GM21717 (cell line): ENCODE measurements around the gene CD80.
A peak's percentile ranks its signal among the peaks of the same experiment; 100 is the strongest.
"Not testable (repeated sequence)": the region's sequence is repeated elsewhere in the genome, so short reads cannot be mapped to it uniquely, and the experiment has no call there.

Experiments
- ATAC-seq: cut with Tn5 transposase; IDR thresholded peaks from one replicate; pipeline ENCODE4 v1.9.1; 2021; ENCODE audit warnings: mild to moderate bottlenecking, moderate library complexity; ENCODE audit not compliant: unreplicated experiment

The CD80 gene

DNA sequence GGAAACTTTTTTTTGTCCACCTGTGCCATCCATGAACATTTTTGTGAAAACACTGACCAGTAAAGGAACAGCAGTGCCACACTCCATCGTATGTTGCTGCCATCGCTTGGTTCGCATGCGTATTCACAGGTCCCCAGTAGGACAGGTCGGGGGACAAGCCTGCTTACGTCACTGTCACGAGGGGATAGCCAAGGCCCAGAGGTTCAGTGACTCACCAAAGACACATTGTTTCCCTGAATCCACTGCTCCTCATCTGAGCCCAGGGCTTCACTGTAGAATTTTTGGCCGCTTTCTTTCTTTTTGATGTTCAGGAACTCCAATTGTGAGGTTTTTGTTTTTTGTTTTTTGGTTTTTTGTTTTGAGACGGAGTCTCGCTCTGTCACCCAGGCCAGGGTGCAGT, 25.8 kb upstream of the CD80 start:
- no peak for ATAC-seq

DNA sequence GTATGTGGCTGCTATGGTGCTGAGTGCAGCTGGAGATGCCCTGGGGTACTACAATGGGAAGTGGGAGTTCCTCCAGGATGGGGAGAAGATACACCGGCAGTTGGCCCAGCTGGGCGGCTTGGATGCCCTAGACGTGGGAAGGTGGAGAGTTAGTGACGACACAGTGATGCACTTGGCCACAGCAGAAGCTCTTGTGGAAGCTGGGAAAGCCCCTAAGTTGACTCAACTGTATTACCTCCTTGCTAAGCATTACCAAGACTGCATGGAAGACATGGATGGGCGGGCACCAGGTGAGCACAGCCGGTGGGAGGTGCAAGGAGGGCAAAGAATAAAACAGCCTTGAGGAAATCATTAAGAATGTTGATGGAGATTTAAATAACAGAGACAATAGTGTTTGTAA, 22.8 kb upstream of the CD80 start:
- ATAC-seq, result peak; percentile 54

DNA sequence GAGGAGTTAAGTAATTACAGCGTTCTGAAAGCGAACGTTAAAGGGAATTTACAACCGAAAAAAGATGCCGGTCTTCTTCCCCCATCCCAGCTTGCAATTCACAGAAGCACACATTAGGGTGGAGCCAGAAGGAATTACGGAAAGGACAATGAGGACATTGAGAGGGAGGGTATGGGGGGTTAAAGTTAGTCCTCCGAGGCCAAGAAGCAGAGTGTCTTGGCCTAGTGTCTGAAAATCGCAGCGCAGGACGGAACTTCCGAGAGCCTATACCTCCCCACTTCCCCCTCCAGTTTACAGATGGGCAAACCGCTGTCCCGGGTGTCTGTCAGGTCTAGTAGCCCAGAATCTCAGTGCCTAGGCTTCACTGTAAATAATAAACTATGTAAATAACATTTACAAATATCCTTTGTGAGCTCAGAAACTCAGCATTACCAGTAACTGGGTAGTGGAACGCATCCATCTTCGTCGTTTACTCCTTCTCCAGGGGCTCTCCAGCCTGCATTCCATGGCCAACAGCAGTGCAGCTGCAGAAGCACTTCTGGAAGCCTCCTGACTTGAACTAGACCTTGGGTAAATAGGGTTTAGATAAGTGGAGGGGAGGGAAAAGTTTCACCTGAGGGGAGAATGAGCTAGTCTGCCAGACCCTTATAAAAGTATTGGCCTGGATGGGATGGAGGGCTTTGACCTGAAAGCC, 20.8 kb upstream of the CD80 start:
- peak; percentile 59 for ATAC-seq

DNA sequence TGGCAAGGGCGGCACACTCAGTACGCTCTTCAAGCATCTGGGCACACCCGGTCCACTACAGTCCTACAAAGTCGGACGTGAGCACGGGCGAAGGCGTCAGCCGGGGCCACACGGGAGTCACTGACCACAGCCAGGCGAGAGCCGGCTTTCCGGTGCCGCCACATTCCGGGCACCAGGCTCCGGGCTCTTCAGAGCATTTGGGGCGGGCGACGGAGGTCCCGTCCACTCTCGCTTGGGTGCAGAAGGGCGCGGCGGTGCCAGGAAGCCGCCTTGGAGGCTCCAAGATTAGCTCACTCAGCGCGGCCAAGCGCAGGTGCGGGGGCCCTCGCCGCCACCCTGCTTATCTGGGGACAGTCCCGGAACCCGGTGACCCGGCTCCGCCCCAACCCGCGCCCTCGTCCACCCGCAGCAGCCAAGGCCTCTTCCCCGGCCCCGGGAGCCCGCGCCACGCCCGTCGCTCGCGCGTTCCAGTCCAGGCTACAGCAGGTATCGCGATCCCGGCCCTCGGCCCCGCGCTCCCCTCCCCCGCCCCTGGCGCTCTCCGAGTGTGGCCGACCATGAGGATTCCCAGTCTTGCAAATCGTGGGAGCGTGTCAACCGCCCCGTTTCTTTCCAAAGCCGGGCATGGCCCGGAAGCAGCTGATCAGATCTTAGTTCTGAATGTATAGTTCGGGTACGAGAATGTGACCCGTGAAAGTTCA, 20.1 kb upstream of the CD80 start, which contains the start of gene ADPRH:
TSS of gene ADPRH (plus strand) at position 127 of the 701 bp plus-strand sequence. CDS start 2,678 bp downstream, outside the sequence.
- ATAC-seq, result peak; percentile 55

DNA sequence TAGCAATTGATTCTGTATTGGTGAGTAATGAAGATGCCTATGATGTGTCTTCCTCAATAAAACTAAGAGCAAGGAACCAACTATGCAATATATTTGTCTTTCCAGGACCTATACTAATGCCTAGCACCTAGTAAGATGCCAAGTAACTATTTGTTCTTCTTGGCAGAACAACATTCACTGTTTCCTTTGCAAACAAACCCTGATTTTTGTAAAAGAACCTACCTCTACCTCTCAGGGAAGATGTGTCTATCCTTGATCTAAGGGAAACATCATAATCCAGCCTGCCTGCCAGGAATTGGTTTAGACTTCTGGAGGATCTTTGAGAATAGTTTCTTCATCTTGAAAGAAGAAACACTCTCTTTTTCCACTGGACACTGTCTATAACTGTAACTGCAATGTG, 16.1 kb upstream of the CD80 start:
- no peak for ATAC-seq

DNA sequence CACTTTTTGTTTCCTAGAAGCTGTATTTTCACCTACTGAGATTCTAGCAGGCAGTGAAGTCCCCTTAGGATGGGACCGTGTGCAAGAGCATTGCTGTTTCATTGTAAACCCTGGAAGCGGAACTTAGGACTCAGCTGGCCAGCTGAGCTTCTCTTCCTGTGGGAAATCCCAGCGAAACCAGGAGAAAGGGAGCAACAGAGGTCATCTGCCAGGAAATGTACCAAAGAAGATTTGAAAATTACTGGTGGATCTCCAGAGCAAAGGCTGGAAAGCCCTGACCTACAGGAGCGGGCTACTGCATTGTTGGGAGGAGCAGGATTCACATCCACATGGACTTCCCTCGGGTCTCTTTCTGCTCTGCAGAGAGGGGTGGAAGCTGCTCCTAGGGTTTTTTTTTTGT, 12.3 kb upstream of the CD80 start:
- no peak for ATAC-seq

DNA sequence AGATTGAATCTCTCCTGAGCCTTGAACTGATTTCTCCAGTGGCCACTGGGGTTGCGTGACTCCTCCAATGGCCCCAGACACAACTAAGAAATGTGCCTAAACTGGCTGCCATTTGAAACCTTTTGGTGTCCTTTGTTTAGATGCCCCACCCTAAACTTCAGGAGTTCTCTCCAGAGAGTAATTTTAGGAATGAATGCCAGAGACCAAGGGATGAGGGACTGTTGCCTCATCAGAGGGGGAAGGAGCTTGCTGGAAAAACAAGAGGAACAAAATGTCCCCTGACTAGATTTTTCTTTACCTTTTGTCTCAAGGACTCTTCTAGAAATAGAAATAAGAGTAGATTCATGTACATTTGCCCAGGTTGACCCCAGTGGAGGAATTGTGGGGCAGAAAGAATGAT, 11.8 kb upstream of the CD80 start:
- ATAC-seq, result no peak

DNA sequence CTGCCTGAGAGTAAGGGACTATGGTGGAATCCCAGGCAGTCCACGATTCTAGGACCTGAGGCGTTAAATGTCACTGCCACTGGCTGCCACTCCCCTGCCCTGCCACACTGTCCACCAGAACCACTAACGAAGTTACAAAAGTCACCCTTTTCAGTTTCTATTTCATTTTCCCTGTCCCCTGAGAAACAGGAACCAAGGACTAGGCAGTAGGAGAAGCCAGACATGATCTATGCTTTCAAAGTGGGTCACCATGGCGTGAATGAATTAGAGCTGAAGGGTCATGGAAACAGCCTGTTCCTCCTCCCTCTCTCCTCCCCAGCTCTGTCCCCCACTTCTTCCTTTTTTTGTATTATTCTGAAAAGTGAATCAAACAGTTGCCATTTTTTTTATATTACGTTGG, 10.8 kb upstream of the CD80 start:
- peak; percentile 59 for ATAC-seq

DNA sequence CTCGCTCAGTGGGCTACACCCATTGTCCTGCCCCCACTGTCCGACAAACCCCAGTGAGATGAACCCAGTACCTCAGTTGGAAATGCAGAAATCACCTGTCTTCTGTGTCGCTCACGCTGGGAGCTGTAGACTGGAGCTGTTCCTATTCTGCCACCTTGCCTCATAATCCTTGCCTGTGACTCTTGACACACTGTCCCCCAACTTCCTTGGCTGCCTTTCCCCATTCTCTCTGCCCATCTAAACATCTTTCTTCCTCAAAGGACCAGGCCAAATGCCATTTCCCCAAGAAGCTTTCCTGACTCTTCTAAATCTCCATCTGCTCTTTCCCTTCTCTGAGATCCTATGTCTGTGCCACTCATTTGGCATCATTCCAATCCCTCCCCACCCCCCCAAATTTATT, 9.7 kb upstream of the CD80 start:
- ATAC-seq, result no peak

DNA sequence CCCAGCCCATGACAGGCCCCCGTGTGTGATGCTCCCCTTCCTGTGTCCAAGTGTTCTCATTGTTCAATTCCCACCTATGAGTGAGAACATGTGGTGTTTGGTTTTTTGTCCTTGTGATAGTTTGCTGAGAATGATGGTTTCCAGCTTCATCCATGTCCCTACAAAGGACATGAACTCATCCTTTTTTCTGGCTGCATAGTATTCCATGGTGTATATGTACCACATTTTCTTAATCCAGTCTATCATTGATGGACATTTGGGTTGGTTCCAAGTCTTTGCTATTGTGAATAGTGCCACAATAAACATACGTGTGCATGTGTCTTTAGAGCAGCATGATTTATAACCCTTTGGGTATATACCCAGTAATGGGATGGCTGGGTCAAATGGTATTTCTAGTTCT, 3.9 kb upstream of the CD80 start:
- ATAC-seq, result not testable (repeated sequence)

DNA sequence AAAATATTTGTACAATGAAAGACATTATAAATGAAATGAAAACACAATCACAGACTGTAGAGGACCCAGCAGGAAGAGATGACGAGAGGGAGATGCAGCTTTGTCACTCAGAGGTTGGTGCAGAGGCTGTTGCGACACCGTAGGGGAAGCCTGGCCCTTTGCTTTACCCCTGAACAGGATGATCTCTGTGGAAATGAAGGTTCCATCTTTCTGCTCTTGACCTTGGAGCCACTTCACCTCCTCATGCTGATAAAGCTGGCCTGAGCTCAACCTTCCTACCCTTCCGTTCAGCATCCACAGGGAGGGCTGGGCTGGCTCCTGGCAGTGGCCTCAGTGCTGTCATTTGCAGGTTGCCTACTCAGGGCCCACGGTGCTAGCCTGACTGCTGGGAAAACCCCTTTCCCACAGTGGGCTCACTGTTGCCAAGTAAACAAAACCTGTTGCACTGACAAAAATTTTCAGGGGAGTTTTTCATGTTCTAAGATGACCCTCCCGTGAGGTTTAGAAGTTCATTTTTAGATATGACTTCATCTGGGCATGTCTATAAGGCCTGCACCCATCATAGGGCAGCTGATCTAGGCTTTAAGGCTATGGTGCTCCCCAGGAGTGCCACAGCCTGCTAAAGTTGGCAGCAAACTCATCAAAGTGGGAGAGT, 3.0 kb upstream of the CD80 start:
- ATAC-seq, result peak; percentile 78

DNA sequence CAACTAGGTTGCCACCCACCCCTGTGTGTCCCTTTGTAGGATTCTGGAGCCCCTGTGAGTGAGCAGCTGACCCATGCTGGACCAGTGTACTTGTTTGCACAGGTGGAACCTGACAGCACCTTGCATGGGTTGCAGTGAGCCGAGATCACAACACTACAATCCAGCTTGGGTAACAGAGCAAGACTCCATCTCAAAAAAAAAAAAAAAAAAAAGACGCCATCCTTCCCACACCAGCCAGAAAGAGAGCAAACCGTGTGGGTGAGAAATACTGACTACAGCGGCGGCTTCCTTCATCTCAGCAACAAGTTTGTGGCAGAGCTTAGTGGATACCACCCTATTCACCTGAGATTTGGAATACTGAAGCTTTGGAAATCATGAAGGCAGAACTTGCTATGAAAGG, 746 bp upstream of the CD80 start:
- no peak for ATAC-seq

DNA sequence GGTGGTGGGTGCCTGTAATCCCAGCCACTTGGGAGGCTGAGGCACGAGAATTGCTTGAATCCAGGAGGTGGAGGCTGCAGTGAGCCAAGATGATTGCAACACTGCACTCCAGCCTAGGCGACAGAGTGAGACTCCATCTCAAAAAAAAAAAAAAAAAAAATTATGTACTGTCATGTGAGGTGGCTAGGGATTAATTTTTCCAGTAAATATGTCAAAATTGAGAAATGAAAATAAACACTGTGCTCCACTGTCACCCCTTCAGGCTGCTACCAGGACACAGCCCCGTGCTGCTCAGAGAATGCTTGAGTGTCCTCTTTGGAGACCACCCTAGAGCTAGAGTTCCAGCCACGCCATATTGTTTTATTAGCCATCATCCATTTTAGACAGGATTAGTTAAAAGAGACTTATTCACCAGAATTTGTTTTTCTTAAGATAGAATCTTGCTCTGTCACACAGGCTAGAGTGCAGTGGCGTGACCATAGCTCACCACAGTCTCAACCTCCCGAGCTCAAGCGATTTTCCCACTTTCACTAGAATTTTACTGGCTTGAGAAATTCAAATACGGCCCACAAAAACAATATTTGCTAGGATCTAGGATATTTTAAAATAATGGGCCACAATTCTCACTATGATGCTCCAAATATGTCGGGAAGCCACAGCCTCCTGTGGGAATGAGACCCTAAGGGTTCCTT, 642 bp downstream of the CD80 start:
- no peak for ATAC-seq

DNA sequence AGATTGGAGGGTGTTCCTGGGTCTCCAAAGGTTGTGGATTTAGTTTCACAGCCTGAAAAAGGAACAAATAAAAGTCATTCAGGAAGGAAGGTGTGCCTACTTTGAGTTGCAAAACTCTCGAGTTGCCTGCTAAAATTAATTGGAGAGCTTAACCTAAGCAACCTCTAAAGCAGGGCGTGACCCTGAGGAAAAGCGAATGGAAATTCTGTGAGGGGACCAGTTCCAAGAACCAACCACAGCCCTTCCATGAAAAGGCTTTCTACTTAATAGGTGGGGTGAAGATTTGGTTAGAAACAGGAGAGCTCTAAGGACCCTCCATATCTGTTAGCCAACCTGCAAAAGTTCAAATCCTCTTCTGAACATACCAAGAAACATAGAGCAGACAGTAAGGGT, 1.5 kb downstream of the CD80 start:
- no peak for ATAC-seq

DNA sequence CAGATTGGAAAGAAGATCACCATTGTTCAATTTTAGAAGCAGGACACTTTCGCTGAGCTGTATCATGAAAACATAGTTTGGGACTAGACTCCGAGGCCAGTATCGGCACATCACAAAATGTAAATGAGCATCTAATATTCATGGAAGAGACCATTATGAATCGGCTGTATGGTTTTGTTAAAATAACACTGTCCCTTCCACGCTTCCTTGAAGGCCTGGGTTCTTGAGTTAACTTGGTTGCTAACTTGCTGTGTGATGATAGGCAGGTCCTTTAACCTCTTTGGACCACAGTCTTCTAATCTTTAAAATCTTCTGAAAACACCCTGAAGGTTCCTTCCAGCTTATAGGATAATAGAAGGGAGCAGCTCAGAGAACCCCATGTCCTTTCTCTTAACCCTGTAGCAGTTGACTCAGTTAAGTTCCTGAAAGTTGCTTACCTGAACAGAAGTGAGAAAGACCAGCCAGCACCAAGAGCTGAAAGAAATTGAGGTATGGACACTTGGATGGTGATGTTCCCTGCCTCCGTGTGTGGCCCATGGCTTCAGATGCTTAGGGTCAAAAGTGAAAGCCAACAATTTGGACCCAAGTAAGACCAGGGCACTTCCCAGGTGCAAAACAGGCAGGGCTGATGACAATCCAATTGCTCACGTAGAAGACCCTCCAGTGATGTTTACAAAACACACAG, 2.1 kb downstream of the CD80 start:
- ATAC-seq, result no peak

DNA sequence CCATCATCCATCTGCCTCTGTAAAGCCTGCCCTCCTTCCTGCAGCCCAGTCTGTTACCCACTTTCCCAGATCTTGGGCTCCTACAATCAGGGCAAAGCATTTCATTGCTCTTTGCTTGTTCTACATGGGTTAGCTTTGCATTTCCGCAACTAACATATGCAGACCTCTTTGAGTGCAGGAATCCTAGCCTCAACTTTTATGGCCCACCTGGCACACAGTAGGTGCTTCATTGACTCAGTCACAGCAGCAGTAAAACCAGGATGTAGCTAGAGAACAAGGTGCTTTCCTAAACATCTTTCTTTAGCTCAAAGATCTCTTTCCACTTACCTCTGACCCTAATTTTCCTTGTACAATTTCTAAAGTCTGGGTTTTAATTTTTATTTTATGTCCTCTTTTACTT, 3.5 kb downstream of the CD80 start:
- ATAC-seq, result no peak

DNA sequence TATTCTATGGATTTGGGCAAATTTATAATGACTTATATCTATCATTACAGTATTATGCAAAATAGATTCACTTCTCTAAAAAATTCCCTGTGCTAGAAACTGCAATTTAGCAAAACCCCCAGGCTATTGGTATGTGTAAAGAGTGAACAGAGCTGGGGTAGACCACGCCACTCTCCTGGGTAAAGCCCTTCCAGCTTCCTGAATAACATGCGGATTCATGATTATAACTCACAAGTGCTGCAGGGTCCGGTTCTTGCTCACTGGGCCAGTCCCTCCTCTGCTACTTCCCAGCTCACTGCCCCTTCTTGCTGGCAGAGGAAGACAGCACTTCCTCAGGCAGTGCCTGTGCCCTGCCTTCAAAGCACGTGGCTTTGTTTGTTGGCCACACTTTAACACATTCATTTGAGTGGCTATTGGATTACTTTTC, 4.1 kb downstream of the CD80 start:
- ATAC-seq, result no peak

DNA sequence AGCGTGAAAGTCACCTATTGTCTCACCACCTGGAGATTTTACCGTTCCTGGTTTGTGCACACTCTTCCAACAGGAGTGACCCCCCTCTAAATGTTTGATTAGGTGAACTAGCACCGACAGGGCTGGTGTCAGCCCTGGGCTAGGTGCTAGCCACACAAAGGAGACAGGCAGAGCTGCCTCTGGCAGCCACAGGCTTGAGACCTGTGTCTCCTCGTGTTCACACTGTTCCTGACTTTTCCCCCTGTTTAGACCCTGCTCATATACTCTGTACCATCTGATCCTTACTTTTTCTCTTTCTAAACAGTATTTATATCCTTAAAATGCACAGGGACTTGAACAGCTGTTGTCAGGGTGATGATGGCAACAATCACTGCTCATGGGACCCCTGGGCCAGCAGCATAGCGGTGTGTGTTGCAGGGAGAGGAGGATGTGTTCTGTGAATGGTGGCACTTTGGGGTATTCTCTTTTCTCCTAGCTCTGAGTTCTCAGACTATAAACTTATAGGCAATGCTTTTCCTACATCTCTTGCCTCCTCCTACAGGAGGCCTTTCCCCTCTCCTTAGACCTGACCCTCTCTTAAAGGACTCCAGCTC, 5.5 kb downstream of the CD80 start:
- no peak for ATAC-seq

DNA sequence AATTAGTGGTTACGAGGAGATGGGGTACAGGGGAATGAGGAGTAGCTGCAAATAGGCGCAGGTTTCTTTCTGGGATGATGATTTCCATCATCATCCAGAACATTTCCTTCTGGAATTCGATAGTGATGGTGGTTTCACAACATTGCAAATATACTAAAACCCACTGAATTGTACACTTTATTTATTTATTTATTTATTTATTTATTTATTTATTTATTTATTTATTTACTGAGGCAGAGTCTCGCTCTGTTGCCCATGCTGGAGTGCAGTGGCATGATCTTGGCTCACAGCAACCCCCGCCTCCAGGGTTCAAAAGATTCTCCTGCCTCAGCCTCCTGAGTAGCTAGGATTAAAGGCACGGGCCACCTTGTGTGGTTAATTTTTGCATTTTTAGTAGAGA, 6.5 kb downstream of the CD80 start:
- not testable (repeated sequence) for ATAC-seq

DNA sequence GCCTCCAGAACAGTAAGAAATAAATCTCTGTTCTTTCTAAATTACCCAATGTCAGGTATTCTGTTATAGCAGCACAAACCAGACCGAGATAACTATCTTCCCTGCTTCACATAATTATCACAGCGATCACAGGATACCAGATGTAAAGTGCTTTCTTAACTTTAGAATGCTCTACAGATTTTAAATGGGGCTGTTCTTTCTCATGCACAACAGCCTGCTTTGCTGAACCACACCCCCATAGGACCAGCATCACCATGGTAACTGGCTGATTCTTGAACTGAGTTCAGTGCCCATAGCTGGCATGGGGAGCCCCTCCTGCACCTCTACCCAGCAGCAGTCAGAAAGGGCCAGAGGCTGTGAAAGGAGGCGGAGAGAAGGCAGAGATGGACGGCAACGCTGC, 7.8 kb downstream of the CD80 start:
- ATAC-seq, result no peak
